T-cell (primary cell): ENCODE data around the gene BSCL2. TPM values are rescaled to one million over a fixed set of nuclear protein-coding genes. Genes with fewer than 3 reads are reported as not detected.
"Not testable (repeated sequence)": the region's sequence is repeated elsewhere in the genome, so short reads cannot be mapped to it uniquely, and the experiment has no call there.

Source experiments
- ATAC-seq, 4 experiments: fragments of 200-7000 bp in 3 of 4; fragments of 150-1000 bp in 1 of 4; cut with Tn5 transposase; replicated peaks in 1 of 4; 1 replicate in 3 of 4; 2 replicates in 1 of 4; pipeline ENCODE4 v1.10.0; 2021; ENCODE audit warnings: moderate library complexity in 3 of 4, mild to moderate bottlenecking in 2 of 4, moderate number of reproducible peaks in 1 of 4
- CTCF ChIA-PET, 2 donors: fragments of 300-600 bp; sonication (Branson Sonifier 250); formaldehyde crosslinking; loops; one replicate each; lab custom pipeline; 2022; ENCODE audit warnings: antibody characterized with exemption in 2 of 2; lab: Charles Lee
- POLR2A ChIA-PET, 2 donors: fragments of 300-600 bp; sonication (Branson Sonifier 250); formaldehyde crosslinking; loops; one replicate each; lab custom pipeline; 2022; ENCODE audit warnings: antibody characterized with exemption in 2 of 2; lab: Charles Lee
- DNase-seq, 35 experiments: peaks; one replicate each; pipeline versions ENCODE4 v3.0.0 to v3.0.0-alpha.2; 2013 to 2023
- H3K27ac ChIP-seq: one replicate; pipeline ENCODE4 v1.5.1; 2013; ENCODE audit warnings: low read length
- H3K27me3 ChIP-seq, 2 experiments: replicated peaks in 1 of 2; 1 replicate in 1 of 2; 2 replicates in 1 of 2; pipeline versions ENCODE4 v1.6.1 to v1.7.0; 2013; ENCODE audit warnings: low read length in 1 of 2, mixed read lengths in 1 of 2; ENCODE audit not compliant: control insufficient read depth in 2 of 2, insufficient read depth in 2 of 2; ENCODE audit errors: extremely low read depth in 1 of 2
- H3K36me3 ChIP-seq, 2 donors: 1 replicate in 1 of 2; 2 replicates in 1 of 2; pipeline versions ENCODE4 v1.6.1 to v1.7.0; 2013; ENCODE audit warnings: low read length in 1 of 2; ENCODE audit not compliant: control insufficient read depth in 2 of 2, insufficient read depth in 1 of 2; ENCODE audit errors: extremely low read depth in 1 of 2
- H3K4me1 ChIP-seq, 2 experiments: 1 replicate in 1 of 2; 2 replicates in 1 of 2; pipeline versions ENCODE4 v1.6.1 to v1.7.0; 2013; ENCODE audit warnings: low read length in 2 of 2, mixed read lengths in 1 of 2; ENCODE audit not compliant: insufficient read depth in 2 of 2, control insufficient read depth in 1 of 2; ENCODE audit errors: extremely low read depth in 1 of 2
- H3K4me3 ChIP-seq, 2 donors: 1 replicate in 1 of 2; 2 replicates in 1 of 2; pipeline versions ENCODE4 v1.5.1 to v1.7.0; 2013; ENCODE audit warnings: mild to moderate bottlenecking in 2 of 2, low read length in 1 of 2, moderate library complexity in 1 of 2; ENCODE audit not compliant: control insufficient read depth in 1 of 2; ENCODE audit errors: extremely low read depth in 1 of 2
- H3K9me3 ChIP-seq: 2 replicates; pipeline ENCODE4 v1.7.0; 2013
- H3K27ac Mint-ChIP-seq, 2 donors: one replicate each; pipeline ENCODE4 v1.8.0; 2020 to 2021; ENCODE audit warnings: mild to moderate bottlenecking in 2 of 2, mixed read lengths in 2 of 2
- H3K27me3 Mint-ChIP-seq, 2 donors: one replicate each; pipeline ENCODE4 v1.8.0; 2021 to 2022; ENCODE audit warnings: mixed read lengths in 2 of 2
- H3K36me3 Mint-ChIP-seq: one replicate; pipeline ENCODE4 v1.8.0; 2021; ENCODE audit warnings: mixed read lengths
- H3K4me1 Mint-ChIP-seq, 3 donors: one replicate each; pipeline ENCODE4 v1.8.0; 2020 to 2022; ENCODE audit warnings: mixed read lengths in 3 of 3, mild to moderate bottlenecking in 1 of 3
- H3K4me3 Mint-ChIP-seq, 3 donors: one replicate each; pipeline ENCODE4 v1.8.0; 2020 to 2022; ENCODE audit warnings: mild to moderate bottlenecking in 3 of 3, mixed read lengths in 3 of 3, moderate library complexity in 3 of 3
- H3K9me3 Mint-ChIP-seq, 3 donors: one replicate each; pipeline ENCODE4 v1.8.0; 2020 to 2022; ENCODE audit warnings: mixed read lengths in 3 of 3
- WGBS: methylation state at CpG from one replicate; pipeline ENCODE4 v1.1.5; 2013; ENCODE audit warnings: missing lambda C conversion rate; ENCODE audit not compliant: insufficient coverage; 5-methylcytosine and 5-hydroxymethylcytosine counted together
- total RNA-seq, 35 experiments: library from RNA in 6 of 35; stranded (reverse) in 6 of 35; fragments of 120-200 nt in 1 of 35; gene quantifications; one replicate each; pipeline versions ENCODE4 v1.2.1 to v1.2.4 and lab custom pipeline; 2013 to 2026

The BSCL2 gene
- total RNA-seq, 5 donors from 2014 or later (not counting 1 experiment from before 2014, with no cell fraction given), result 21.9 to 43.7 (median 37.3) TPM

GRCh38 chr11:62749931-62750330 is 42.7 kb upstream of the BSCL2 start:
- CTCF ChIA-PET, result interaction anchor here in 1 of 2 donors (1.0 kb wide), 1 partner anchor 22 kb away, joined by 3 read pairs; the partner anchor contains the start of gene HNRNPUL2
- H3K4me3 ChIP-seq, H3K27me3 Mint-ChIP-seq, POLR2A ChIA-PET, H3K4me3 Mint-ChIP-seq, ATAC-seq, H3K9me3 Mint-ChIP-seq, H3K27ac ChIP-seq, H3K9me3 ChIP-seq, DNase-seq, H3K27me3 ChIP-seq: not testable (repeated sequence)
- 100% methylated on average over 1 of the region's 5 CpGs for WGBS
- peaks cover 19 to 34% (median 31%) of the 10 kb centered on the region in 3 donors for H3K4me1 Mint-ChIP-seq
- Histone ChIP-seq H3K4me1 (peaks cover 4 to 37% of the 10 kb centered on the region in 2 experiments), H3K36me3 (peaks cover 9 to 31% of the 10 kb centered on the region in 2 donors)
- H3K27ac Mint-ChIP-seq, result peak overlapping the region in 1 of 2 donors; percentile 58
- H3K36me3 Mint-ChIP-seq, result peaks cover 12% of the 10 kb centered on the region

GRCh38 chr11:62747475-62748160 is 40.4 kb upstream of the BSCL2 start:
- no peak overlapping the region for H3K4me3 Mint-ChIP-seq
- no peaks in the 10 kb centered on the region for H3K27me3 ChIP-seq
- DNase-seq, result no peak
- ATAC-seq, result no peak
- CTCF ChIA-PET, result interaction anchor here in 1 of 2 donors (0.7 to 1.0 kb wide), 3 partner anchors 137 to 1351 kb away, joined by 3 read pairs; no protein-coding TSS in a partner anchor
- no peak overlapping the region for H3K4me3 ChIP-seq
- peaks cover 12% of the 10 kb centered on the region for H3K36me3 Mint-ChIP-seq
- H3K27ac Mint-ChIP-seq, result no peak overlapping the region
- H3K4me1 Mint-ChIP-seq, result peaks cover 9 to 21% (median 16%) of the 10 kb centered on the region in 3 donors
- no peak overlapping the region for H3K27ac ChIP-seq
- peaks cover 9 to 24% of the 10 kb centered on the region in 2 donors for H3K36me3 ChIP-seq
- H3K4me1 ChIP-seq, result peaks cover 0 to 19% of the 10 kb centered on the region in 2 experiments
- H3K9me3 Mint-ChIP-seq, result no peaks in the 10 kb centered on the region
- POLR2A ChIA-PET, result interaction anchor here in 1 of 2 donors (0.6 kb wide), 1 partner anchor 71 kb away, joined by 14 read pairs; no protein-coding TSS in a partner anchor
- no peaks in the 10 kb centered on the region for H3K27me3 Mint-ChIP-seq
- H3K9me3 ChIP-seq, result no peaks in the 10 kb centered on the region
- WGBS, result 93% methylated on average over 2 of the region's 9 CpGs

- ChIA-PET POLR2A (interaction anchor here in 1 of 2 donors (0.6 to 0.7 kb wide), 2 partner anchors 24 to 107 kb away, joined by 3 to 4 read pairs; no protein-coding TSS in a partner anchor), CTCF (interaction anchor here in 1 of 2 donors (0.7 kb wide), 1 partner anchor 125 kb away, joined by 3 read pairs; no protein-coding TSS in a partner anchor)
- Mint-ChIP-seq H3K4me3 (no peak overlapping the region), H3K27me3 (no peaks in the 10 kb centered on the region), H3K36me3 (peaks cover 22% of the 10 kb centered on the region), H3K4me1 (peaks cover 5 to 7% (median 7%) of the 10 kb centered on the region in 3 donors), H3K9me3 (no peaks in the 10 kb centered on the region), H3K27ac (no peak overlapping the region)
- H3K4me1 ChIP-seq, result peaks cover 0 to 3% of the 10 kb centered on the region in 2 experiments
- ATAC-seq, result no peak
- no peak overlapping the region for H3K4me3 ChIP-seq
- peaks cover 0 to 59% of the 10 kb centered on the region in 2 donors for H3K36me3 ChIP-seq
- no peaks in the 10 kb centered on the region for H3K27me3 ChIP-seq
- DNase-seq, result no peak
- no peak overlapping the region for H3K27ac ChIP-seq
- no peaks in the 10 kb centered on the region for H3K9me3 ChIP-seq
These were observed 30.0 kb upstream of the BSCL2 start for GRCh38 chr11:62737196-62737595.

- peaks cover 0 to 48% of the 10 kb centered on the region in 2 donors for H3K36me3 ChIP-seq
- H3K4me1 Mint-ChIP-seq, result peaks cover 17 to 32% (median 28%) of the 10 kb centered on the region in 3 donors
- peaks cover 17% of the 10 kb centered on the region for H3K36me3 Mint-ChIP-seq
- no peaks in the 10 kb centered on the region for H3K9me3 Mint-ChIP-seq
- H3K4me1 ChIP-seq, result peaks cover 9 to 28% of the 10 kb centered on the region in 2 experiments
- no peaks in the 10 kb centered on the region for H3K27me3 Mint-ChIP-seq
- WGBS, result no CpG with 5 or more reads among the region's 2 CpGs
- DNase-seq, result peak in 1 of 35 experiments; percentile 45
- no peak for ATAC-seq
- H3K4me3 Mint-ChIP-seq, result no peak overlapping the region
- no peak overlapping the region for H3K27ac ChIP-seq
- H3K4me3 ChIP-seq, result no peak overlapping the region
- H3K27me3 ChIP-seq, result no peaks in the 10 kb centered on the region
- no peak overlapping the region for H3K27ac Mint-ChIP-seq
- ChIA-PET POLR2A (no interaction called here), CTCF (interaction anchor here in 1 of 2 donors (0.7 kb wide), 1 partner anchor 46 kb away, joined by 3 read pairs; no protein-coding TSS in a partner anchor)
- no peaks in the 10 kb centered on the region for H3K9me3 ChIP-seq
These were observed 25.6 kb upstream of the BSCL2 start for GRCh38 chr11:62732830-62733229.

DNA sequence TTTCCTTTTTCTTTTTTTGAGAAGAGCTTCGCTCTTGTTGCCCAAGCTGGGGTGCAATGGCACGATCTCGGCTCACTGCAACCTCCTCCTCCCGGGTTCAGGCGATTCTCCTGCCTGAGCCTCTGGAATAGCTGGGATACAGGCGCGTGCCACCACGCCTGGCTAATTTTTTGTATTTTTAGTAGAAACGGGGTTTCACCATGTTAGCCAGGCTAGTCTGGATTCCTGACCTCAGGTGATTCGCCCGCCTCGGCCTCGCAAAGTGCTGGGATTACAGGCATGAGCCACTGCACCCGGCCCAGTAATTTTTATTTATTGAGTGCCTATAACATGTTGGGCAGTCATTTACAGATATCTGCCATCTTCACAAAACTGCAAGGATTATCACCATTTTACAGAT is 22.9 kb upstream of the BSCL2 start:
- H3K27ac ChIP-seq, H3K27me3 Mint-ChIP-seq, H3K9me3 ChIP-seq, DNase-seq, ATAC-seq, H3K27me3 ChIP-seq, H3K9me3 Mint-ChIP-seq: not testable (repeated sequence)
- ChIA-PET POLR2A (interaction anchor here (0.5 to 1.1 kb wide), 6 partner anchors 19 to 1522 kb away, joined by 3 to 9 read pairs (median 3); partner anchors contain the start of gene POLR2G (in 1 of the 2)), CTCF (interaction anchor here (0.6 to 1.0 kb wide), 4 partner anchors 24 to 124 kb away, joined by 3 to 9 read pairs (median 6); partner anchors contain the start of gene ZBTB3 (in 1 of the 2))
- Histone ChIP-seq H3K4me1 (peaks cover 14 to 41% of the 10 kb centered on the region in 2 experiments), H3K4me3 (peak overlapping the region in 1 of 2 donors; percentile 2), H3K36me3 (peaks cover 0 to 28% of the 10 kb centered on the region in 2 donors)
- Mint-ChIP-seq H3K4me1 (peaks cover 30 to 43% (median 40%) of the 10 kb centered on the region in 3 donors), H3K27ac (peak overlapping the region; percentile 16 to 63), H3K36me3 (peaks cover 22% of the 10 kb centered on the region), H3K4me3 (peak overlapping the region; percentile 73 to 98 (median 98))
- WGBS, result 93% methylated on average over 11 of the region's 14 CpGs
